Activated CD8-positive, alpha-beta memory T cell treated with anti-CD3 and anti-CD28 coated beads, Interleukin-2, amount 50 U/mL, for 24 hours (primary cell): ENCODE data around the gene TSTD2.
"Not testable (repeated sequence)": the region's sequence is repeated elsewhere in the genome, so short reads cannot be mapped to it uniquely, and the experiment has no call there.

Experiments
- DNase-seq: peaks from one replicate; pipeline ENCODE4 v3.0.0-alpha.2; 2020; ENCODE audit errors: extremely low read depth

TSTD2 gene

DNA sequence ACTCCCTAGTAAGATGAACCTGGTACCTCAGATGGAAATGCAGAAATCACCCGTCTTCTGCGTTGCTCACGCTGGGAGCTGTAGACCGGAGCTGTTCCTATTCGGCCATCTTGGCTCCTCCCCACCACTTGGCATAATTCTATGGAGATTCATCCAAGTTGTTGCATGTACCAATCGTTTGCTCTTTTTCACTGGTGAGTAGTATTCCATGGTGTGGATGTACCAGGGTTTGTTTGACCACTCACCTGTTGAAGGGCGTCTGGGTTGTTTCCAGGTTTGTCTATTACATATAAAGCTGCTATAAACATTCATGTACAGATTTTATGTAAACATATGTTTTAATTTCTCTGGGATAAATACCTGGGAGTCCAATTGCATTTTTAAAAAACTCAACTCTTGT, 46.3 kb downstream of the TSTD2 start:
- not testable (repeated sequence) for DNase-seq

DNA sequence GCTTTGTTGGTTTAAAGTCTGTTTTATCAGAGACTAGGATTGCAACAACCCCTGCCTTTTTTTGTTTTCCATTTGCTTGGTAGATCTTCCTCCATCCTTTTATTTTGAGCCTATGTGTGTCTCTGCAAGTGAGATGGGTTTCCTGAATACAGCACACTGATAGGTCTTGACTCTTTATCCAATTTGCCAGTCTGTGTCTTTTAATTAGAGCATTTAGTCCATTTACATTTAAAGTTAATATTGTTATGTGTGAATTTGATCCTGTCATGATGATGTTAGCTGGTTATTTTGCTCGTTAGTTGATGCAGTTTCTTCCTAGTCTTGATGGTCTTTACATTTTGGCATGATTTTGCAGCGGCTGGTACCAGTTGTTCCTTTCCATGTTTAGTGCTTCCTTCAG, 48.4 kb downstream of the TSTD2 start:
- not testable (repeated sequence) for DNase-seq

DNA sequence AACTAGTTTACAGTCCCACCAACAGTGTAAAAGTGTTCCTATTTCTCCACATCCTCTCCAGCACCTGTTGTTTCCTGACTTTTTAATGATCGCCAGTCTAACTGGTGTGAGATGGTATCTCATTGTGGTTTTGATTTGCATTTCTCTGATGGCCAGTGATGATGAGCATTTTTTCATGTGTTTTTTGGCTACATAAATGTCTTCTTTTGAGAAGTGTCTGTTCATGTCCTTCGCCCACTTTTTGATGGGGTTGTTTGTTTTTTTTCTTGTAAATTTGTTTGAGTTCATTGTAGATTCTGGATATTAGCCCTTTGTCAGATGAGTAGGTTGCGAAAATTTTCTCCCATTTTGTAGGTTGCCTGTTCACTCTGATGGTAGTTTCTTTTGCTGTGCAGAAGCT, 51.6 kb downstream of the TSTD2 start:
- not testable (repeated sequence) for DNase-seq

DNA sequence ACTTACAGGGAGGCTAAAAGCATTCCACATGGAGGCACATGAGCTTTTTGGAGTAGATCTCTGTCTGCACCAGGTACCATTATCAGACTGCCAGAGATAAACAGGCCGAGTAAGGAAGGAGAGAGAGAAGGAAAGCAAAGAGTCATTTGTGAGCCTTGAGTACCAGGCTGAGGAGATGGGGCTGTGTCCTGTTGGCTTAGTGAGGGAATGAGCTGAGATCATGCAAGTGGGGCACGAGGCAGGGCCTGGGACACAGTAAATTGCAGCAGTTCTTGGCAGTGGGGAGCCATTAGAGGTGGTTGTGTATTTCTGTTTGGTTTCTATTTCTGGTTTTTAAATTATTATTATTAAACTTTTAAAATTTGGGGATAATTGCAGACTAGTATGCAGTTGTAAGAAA, 53.3 kb downstream of the TSTD2 start:
- no peak for DNase-seq

DNA sequence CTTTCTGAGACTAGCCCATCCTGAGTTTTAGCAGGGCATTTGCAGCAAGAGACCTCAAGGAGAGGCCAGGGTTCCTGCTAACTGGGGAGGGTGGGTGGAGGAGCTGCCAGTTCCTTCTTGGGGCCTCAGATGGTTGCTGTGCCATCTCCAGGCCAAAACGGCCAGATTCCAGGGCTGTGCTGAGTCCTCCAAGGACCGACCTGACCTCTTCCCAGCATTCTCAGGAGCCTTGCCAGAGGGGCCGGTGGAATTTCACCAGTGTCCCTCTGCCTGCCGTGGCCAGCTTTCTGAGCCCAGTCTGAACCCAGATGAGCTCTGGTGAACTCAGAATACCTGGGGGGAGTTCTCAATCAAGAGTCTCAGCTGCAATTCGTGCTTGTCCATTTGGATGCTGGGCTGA, 54.3 kb downstream of the TSTD2 start:
- no peak for DNase-seq

DNA sequence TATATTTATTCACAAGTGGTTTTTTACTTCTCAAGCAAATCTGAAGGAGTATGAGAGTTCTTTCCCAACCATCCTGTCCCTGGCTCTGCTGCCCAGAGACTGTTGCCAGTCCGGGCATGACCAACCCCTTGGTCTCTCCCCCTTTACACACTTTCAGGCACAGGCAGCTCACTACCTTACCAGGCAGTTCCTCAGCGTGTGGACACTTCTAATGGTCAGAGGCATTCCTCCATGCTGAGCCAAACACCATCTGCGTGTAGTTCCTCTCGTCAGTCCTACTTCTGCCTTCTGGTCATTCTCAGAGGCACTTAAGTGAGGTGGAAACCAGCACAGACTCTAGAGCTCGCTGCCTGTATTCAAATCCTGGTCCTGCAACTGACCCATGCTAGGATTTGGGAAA, 56.1 kb downstream of the TSTD2 start:
- DNase-seq, result no peak

DNA sequence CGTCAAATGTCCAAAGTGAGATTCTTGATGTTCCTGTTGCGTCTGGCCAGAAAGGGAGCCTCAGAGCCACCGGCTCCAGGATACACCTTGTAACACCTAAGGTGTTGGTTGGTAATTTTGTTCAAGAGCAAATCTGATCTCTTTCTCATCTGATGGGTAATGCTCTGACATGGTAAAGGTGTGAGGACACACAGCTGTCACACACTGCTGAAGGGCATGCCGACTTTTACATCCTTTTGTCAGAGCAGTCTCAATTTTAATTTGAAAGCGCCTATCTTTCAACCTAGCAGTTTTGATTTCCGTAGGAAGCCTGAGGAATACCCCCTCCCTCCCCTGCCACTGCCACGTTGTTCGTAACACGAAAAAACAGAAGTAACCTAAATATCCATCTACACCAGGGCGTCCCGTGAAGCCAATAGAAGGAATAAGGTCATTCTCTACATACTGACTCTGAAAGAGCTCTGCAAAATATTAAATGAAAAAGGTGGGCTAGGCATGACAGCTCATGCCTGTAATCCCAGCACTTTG, 57.4 kb downstream of the TSTD2 start:
- no peak for DNase-seq

DNA sequence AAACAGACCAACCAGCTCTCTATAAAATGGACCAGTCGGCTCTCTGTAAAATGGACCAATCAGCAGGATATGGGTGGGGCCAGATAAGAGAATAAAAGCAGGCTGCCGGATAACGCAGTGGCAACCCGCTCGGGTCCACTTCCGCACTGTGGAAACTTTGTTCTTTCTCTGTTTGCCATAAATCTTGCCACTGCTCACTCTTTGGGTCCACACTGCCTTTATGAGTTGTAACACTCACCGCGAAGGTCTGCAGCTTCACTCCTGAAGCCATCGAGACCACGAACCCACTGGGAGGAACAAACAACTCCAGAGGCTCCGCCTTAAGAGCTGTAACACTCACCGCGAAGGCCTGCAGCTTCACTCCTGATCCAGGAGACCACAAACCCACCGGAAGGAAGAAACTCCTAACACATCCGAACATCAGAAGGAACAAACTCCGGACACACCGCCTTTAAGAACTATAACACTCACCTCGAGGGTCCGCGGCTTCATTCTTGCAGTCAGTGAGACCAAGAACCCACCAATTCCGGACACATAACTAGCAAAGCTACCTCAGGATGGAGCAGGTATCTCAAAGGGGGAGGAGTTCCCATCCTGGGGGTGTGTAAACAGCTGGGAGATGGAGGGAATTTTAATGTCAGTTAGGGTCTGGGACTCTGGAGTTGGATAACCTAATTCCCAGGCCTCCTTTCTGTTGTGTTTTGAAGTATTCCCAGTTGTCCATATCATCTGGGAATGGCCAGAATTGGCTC, 58.1 kb downstream of the TSTD2 start:
- DNase-seq, result peak; percentile 6

DNA sequence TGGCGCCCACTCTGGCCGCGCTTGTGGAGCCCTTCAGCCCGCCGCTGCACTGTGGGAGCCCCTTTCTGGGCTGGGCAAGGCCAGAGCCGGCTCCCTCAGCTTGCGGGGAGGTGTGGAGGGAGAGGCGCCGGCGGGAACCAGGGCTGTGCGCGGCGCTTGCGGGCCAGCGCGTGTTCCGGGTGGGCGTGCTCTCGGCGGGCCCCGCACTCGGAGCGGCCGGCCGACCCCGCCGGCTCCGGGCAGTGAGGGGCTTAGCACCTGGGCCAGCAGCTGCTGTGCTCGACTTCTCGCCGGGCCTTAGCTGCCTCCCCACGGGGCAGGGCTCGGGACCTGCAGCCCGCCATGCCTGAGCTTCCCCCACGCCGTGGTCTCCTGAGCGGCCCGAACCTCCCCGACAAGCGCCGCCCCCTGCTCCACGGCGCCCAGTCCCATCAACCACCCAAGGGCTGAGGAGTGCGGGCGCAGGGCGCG, 59.0 kb downstream of the TSTD2 start:
- not testable (repeated sequence) for DNase-seq

DNA sequence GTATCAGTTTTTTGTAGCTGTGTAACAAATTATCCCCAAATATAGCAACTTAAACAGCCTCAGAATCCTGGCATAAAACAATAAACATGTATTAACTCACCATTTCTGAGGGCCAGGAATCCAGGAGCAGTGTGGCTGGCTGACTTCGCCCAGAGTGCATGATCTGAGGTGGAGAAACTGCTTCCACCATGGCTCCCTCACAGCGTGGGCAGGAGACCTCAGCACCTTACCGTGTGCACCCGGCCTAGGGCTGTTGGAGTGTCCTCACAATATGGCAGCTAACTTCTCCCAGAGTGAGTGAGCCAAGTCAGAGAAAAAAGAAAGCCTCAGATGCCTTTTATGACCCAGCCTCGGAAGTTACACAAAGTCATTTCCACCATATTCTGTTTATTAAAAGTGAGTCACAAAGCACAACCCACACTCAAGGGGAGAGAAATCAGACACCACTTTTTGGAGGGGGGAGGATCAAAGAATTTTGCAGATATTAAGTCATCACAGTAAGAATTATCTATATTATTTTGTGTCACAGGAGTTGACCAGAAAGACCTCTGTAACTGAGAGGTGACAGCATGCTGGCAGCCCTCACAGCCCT, 59.6 kb downstream of the TSTD2 start:
- no peak for DNase-seq

DNA sequence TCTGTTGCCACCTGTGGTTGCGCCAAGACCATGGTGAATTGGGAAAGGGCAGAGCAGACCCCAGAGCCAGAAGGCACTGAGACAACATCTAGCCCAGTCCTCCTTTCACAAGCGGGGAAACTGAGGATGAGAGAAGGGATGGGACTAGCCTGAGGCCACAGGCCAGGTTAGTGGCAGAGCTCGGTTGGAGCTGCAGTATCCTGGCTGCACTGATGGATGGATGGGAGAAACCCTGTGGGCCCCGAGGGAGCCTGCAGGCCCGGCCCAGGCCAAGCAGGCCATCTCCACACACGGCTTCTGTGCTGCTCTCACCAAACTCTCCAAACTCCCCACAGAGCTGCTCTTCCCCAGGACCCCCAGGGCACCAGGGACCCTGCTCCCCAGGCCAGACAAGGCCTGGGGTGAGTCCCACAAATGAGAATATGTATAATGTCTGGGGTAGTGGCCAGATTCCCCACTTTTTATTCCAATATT, 60.2 kb downstream of the TSTD2 start:
- no peak for DNase-seq

DNA sequence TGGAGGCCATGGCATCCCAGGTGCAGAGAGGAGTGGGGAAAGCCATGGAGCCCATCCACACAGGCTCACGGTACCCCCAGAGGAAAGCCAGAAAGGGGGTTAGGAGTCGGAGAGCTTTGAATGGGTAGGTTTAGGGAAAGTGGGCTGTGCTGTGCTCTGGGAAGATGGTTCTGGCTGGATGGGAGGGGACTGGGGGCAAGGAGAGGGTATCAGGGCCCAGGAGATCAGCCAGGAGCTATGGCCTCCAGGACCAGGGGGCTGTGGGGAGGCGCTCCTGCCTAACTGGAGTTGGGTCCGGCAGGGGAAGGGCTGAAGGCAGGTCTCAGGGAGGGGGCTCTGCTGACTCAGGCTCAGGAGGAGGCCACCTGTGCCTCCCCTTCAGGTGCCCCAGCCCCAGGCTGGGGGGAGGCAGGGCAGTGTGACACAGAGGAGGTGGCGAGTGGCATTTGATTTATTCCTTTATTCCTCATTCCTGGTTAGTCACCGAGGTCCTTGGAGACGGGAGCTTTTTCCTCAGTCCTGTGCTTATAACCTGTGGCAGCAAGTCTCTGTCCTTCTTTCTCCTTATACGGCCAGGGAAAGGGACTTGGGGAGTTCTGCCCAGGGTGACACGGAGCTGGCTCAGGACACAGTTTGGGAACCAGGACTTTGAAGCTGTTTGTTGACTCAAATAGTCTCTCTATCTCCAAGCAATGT, 60.8 kb downstream of the TSTD2 start:
- no peak for DNase-seq

DNA sequence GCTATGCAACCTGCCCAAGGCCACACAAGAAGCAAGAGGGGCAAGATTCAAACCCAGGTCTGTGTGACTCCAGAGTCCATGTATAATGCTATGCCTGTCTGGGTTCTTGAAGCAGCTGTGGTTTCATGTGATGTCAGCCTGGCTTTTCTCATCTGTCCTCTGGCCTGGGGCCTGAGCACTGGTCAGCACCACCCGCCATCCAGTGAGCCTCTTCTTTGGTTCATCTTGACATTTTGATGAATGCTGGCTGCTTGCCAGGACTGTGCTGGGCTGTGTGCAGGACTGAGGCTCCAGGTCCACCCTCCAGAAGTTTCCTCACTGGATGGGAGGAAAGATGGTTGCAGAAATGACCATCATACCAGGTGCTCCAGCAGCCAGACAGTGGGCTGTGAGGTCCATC, 61.5 kb downstream of the TSTD2 start:
- no peak for DNase-seq

DNA sequence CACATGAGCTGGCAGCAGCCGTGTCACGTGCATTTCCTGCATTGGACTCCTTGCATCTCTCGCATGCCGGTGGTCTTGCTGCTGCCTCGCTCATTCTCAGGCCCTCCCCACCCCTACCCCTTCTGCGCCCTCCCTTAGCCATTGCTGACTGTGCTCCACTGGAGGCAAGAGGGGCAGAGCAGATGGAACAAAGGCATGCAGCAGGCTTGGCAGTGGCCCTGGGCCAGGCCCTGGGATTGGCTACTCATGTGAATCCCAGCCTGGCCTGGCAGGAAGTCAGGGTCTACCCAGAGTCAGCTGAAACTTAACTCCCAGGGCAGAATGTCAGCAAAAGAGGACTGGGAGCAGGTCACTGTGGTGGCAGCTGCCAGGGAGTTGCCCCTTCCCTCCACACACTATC, 62.3 kb downstream of the TSTD2 start:
- no peak for DNase-seq

DNA sequence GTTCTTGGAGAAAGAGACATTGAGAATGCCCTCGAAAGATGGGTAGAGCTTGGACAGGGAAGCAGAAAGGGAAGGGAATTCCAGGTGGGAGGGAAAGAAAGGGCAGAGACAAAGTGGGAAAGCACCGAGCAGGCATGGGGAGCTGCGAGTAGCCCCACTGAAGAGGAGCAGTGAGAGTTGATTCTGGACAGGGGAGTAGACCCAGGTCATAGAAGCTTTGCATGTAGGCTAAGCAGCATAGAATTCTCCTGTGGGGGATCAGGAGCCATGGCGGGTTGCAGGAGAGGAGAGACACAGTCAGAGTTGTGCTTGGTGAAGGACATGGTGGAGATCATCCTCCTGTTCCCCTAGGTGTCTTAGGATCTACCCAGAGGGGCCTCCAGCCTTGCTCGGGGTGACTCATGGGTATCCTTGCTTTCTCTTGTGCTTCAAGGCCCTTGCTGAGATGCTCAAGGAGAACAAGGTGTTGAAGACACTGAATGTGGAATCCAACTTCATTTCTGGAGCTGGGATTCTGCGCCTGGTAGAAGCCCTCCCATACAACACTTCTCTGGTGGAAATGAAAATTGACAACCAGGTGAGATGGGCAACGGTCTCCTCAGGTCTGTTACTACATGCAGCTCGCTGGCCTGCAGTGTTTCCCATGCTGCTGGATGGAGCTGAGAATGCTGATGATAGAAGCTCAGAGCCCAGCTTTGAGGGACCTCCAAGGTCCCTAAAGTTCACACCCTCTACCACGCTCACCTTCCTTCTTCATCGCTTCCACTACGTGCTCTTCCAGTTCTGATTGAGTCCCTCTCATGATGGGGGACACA, 64.5 kb downstream of the TSTD2 start:
- DNase-seq, result no peak

DNA sequence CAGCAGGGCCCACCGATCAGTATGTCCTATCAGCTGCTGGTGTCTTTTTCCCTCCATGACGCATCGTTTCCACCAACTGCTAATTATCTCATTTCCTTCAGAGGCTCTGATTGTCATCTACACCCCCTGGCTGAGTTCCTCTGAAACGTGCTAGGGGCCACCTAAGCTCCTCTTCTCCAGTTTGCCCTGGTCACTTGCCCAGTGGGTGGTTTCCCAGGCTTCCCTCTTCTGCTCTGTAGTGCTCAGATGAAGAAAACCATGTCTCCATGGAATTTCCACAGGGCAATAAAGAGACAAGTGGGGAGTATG, 65.3 kb downstream of the TSTD2 start:
- no peak for DNase-seq

DNA sequence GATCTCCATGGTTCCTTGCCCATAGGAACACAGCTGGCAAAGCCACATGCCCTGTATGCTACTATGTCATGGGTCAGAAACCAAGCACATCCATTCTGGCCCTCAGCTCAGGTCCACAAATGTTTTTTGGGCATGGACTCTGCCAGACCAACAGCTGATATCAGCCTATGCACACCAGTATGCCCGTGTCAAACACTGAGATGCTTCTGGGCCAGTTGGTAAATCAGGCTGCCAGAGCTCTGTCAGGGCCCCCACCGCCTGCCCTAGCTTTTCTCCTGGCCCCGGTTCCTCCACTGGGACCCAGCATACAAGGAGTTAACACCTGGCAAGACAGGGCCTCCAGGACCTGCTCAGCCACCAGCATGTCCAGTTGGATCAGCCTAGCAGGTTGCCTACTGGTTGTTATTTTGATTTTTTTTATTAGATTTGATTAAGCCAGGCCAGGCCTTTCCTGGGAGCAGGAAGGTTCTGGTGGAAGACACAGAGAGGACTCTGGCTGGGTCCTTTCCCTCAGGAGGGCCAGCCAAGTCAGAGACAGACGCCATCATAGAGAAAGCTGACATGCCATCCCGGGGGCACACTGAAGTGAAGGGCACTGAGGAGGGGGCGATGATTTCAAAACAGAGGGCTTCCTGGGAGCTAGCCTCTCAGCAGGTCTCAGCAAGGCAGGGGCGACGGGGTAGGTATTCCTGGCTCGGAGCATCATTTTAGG, 65.8 kb downstream of the TSTD2 start:
- DNase-seq, result no peak

DNA sequence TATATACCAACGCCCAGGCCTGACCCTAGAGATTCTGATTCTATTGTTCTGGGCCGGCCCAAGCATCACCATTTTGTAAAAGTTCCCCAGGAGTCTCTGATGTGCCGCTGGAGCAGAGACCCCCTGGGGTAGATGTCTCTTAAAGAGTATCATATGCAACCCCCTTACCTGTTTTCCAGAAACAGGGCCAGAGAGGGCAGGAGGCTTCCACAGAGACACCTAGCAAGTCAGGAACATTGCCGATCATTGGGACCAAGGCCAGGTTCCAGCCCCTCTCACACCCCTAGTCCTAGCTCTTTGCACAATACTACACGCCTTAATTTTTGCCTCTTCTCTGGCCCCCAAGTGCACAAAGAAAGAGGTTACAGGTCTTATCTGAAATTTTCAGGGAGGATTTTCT, 67.9 kb downstream of the TSTD2 start:
- no peak for DNase-seq

DNA sequence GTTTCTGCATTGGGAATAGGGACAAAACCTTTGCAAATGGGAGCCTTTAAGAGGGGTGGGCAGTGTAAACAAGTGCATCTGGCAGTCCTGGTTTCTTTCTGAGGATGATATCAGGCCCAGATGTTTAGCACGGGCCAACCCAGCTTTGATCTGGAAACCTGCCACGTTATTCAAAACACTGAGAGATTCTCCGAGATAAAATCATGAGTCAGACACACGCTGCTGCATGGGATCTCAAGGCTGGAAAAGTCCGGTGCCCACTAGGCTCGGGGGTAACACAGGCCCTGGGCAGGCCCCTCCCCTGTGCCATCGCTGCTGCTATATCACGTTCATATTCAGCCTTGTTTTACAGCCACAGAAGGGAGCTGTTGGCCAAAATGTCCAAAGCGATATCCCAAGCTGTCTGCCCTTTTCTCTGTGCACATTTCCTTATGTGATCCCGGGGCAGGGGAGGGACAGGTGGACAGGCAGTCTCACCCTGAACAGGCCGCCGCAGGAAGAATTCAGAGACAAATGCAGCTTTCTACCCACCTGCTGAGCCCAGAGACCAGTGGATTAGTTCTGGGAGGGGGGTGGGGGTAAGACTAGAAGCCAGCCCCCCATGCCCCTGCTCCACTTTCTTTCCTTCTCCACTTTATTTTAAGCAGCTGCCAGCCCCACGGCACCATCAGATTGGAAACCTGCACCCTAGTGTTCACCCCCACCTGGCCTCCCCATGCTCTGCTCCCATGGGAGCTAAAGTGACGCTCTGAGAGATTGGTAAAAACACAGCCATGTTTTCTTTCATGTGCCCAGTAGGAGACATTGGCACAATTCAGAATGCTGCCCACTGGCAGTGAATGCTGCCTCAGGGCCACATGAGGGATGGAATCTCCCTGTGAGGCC, 68.6 kb downstream of the TSTD2 start:
- DNase-seq, result no peak

DNA sequence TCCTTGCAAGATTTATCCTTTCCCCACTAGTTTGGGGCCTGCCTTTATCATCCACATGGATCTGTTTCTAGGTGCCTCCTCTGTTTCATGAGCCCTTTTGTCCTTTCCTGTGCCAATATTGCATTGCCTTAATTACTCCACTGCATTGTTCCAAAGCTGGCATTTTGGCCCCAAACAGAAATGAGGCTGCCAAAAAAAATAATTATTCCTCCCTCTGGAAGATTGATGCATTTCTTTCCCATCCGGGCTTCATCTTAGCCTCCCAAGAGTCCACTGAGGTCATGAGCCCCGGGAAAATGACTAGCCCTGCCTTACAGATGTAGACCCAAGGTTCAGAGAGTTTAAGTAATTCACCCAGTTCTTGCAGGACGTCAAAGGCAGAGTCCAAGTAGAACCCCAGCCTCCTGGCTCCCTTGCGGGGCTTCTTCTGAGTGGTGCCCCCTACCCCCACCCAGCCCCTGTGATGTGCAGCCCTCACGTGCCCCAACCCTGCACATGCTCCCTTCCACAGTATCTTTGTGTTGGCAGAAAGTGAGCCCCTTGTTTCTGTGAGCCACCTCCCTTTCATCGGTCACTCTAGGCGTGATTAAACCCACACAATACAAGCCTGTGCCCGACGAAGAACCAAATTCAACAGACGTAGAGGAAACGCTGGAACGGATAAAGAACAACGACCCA, 69.6 kb downstream of the TSTD2 start:
- DNase-seq, result no peak
